Natural killer cell (primary cell): ENCODE results near the gene SV2B. TPM values are rescaled to one million over a fixed set of nuclear protein-coding genes. Genes with fewer than 3 reads are reported as not detected.

ENCODE experiments used
- ATAC-seq, 3 donors: fragments of 150-1000 bp in 2 of 3; fragments of 200-7000 bp in 1 of 3; cut with Tn5 transposase; 1 replicate in 1 of 3; 2 replicates in 2 of 3; pipeline ENCODE4 v1.10.0; 2021; ENCODE audit warnings: mild to moderate bottlenecking in 2 of 3, moderate library complexity in 2 of 3
- DNase-seq, 2 donors: peaks; one replicate each; pipeline versions ENCODE4 v3.0.0 to v3.0.0-alpha.2; 2013 to 2021; ENCODE audit warnings: mixed read lengths in 1 of 2
- H3K27ac ChIP-seq: one replicate; pipeline ENCODE4 v1.5.1; 2013; ENCODE audit warnings: mild to moderate bottlenecking, low read length
- H3K27me3 ChIP-seq: one replicate; pipeline ENCODE4 v1.6.1; 2013; ENCODE audit warnings: low read length; ENCODE audit not compliant: control insufficient read depth, insufficient read depth
- H3K36me3 ChIP-seq: one replicate; pipeline ENCODE4 v1.6.1; 2013; ENCODE audit warnings: low read length; ENCODE audit not compliant: control insufficient read depth, insufficient read depth
- H3K4me1 ChIP-seq: one replicate; pipeline ENCODE4 v1.6.1; 2013; ENCODE audit warnings: low read length; ENCODE audit not compliant: control insufficient read depth, insufficient read depth
- H3K4me3 ChIP-seq: one replicate; pipeline ENCODE4 v1.5.1; 2013; ENCODE audit warnings: low read length
- H3K9me3 ChIP-seq: one replicate; pipeline ENCODE4 v1.6.1; 2013; ENCODE audit warnings: low read length; ENCODE audit not compliant: control insufficient read depth, insufficient read depth
- H3K27ac Mint-ChIP-seq, 2 donors: one replicate each; pipeline ENCODE4 v1.8.0; 2022; ENCODE audit warnings: mild to moderate bottlenecking in 2 of 2, mixed read lengths in 2 of 2, moderate library complexity in 1 of 2
- H3K27me3 Mint-ChIP-seq, 2 donors: one replicate each; pipeline ENCODE4 v1.8.0; 2022; ENCODE audit warnings: low read depth in 2 of 2, mixed read lengths in 2 of 2
- H3K36me3 Mint-ChIP-seq: one replicate; pipeline ENCODE4 v1.8.0; 2022; ENCODE audit warnings: mixed read lengths
- H3K4me1 Mint-ChIP-seq, 2 donors: one replicate each; pipeline ENCODE4 v1.8.0; 2022; ENCODE audit warnings: mixed read lengths in 2 of 2
- H3K4me3 Mint-ChIP-seq: one replicate; pipeline ENCODE4 v1.8.0; 2022; ENCODE audit warnings: mild to moderate bottlenecking, moderate library complexity, mixed read lengths
- H3K9me3 Mint-ChIP-seq, 2 donors: one replicate each; pipeline ENCODE4 v1.8.0; 2022; ENCODE audit warnings: mixed read lengths in 2 of 2
- CTCF ChIP-seq: fragments of 200-600 bp; IDR thresholded peaks from one replicate; pipeline ENCODE4 v1.8.0; 2022; ENCODE audit warnings: antibody characterized with exemption
- WGBS: methylation state at CpG from one replicate; pipeline ENCODE4 v1.1.7; 2013; ENCODE audit warnings: missing lambda C conversion rate; ENCODE audit not compliant: insufficient coverage; 5-methylcytosine and 5-hydroxymethylcytosine counted together
- intact Hi-C: fragments of 100-400 bp; cut with micrococcal nuclease; formaldehyde crosslinking; loops from one replicate; pipeline ENCODE4 v1.14.2; 2022
- total RNA-seq, 4 donors: library from RNA; stranded (reverse); fragments of 120-200 nt in 1 of 4; gene quantifications; one replicate each; pipeline versions ENCODE4 v1.2.3 to v1.2.4, GENCODE V29; 2013 to 2022

SV2B gene
- total RNA-seq, 3 donors from 2014 or later (not counting 1 experiment from before 2014, with no cell fraction given): not detected

- H3K36me3 ChIP-seq: no peaks in the 10 kb centered on the region
- no peak overlapping the region for H3K27ac Mint-ChIP-seq
- H3K27me3 ChIP-seq: no peaks in the 10 kb centered on the region
- no peaks in the 10 kb centered on the region for H3K4me1 ChIP-seq
- H3K4me1 Mint-ChIP-seq: no peaks in the 10 kb centered on the region
- no peaks in the 10 kb centered on the region for H3K9me3 ChIP-seq
- intact Hi-C loops: no loop called here
- 93% methylated on average over 6 of the region's 6 CpGs for WGBS
- peaks cover 29 to 32% of the 10 kb centered on the region in 2 donors for H3K27me3 Mint-ChIP-seq
- no peaks in the 10 kb centered on the region for H3K36me3 Mint-ChIP-seq
- no peak overlapping the region for H3K4me3 Mint-ChIP-seq
- H3K9me3 Mint-ChIP-seq: no peaks in the 10 kb centered on the region
- H3K27ac ChIP-seq: no peak overlapping the region
- H3K4me3 ChIP-seq: no peak overlapping the region
- DNase-seq: no peak
- ATAC-seq: no peak
- TF ChIP-seq CTCF: no peak
These were observed 131.6 kb downstream of the SV2B start for GRCh38 chr15:91231703-91232102.

- H3K27ac Mint-ChIP-seq: no peak overlapping the region
- no peak overlapping the region for H3K4me3 Mint-ChIP-seq
- H3K27ac ChIP-seq: no peak overlapping the region
- H3K4me1 ChIP-seq: no peaks in the 10 kb centered on the region
- H3K36me3 Mint-ChIP-seq: no peaks in the 10 kb centered on the region
- intact Hi-C loops: no loop called here
- peaks cover 25 to 26% of the 10 kb centered on the region in 2 donors for H3K27me3 Mint-ChIP-seq
- no peaks in the 10 kb centered on the region for H3K36me3 ChIP-seq
- no peak for ATAC-seq
- H3K9me3 Mint-ChIP-seq: no peaks in the 10 kb centered on the region
- TF ChIP-seq CTCF: no peak
- H3K9me3 ChIP-seq: no peaks in the 10 kb centered on the region
- no peak overlapping the region for H3K4me3 ChIP-seq
- no peak for DNase-seq
- no peaks in the 10 kb centered on the region for H3K4me1 Mint-ChIP-seq
- no peaks in the 10 kb centered on the region for H3K27me3 ChIP-seq
- 70% methylated on average over 2 of the region's 2 CpGs for WGBS
These were observed 134.7 kb downstream of the SV2B start for GRCh38 chr15:91234759-91235158.

- Mint-ChIP-seq H3K4me3 (no peak overlapping the region), H3K27me3 (peaks cover 25 to 26% of the 10 kb centered on the region in 2 donors), H3K27ac (no peak overlapping the region), H3K36me3 (no peaks in the 10 kb centered on the region), H3K4me1 (no peaks in the 10 kb centered on the region), H3K9me3 (no peaks in the 10 kb centered on the region)
- Histone ChIP-seq H3K4me1 (no peaks in the 10 kb centered on the region), H3K4me3 (no peak overlapping the region), H3K27ac (no peak overlapping the region), H3K27me3 (no peaks in the 10 kb centered on the region), H3K36me3 (no peaks in the 10 kb centered on the region), H3K9me3 (no peaks in the 10 kb centered on the region)
- ATAC-seq (no peak), DNase-seq (no peak)
- TF ChIP-seq CTCF: no peak
- intact Hi-C loops: no loop called here
- WGBS: 92% methylated on average over 3 of the region's 3 CpGs
These were observed 135.3 kb downstream of the SV2B start for GRCh38 chr15:91235376-91235775.

- Mint-ChIP-seq H3K4me3 (no peak overlapping the region), H3K9me3 (no peaks in the 10 kb centered on the region), H3K27ac (no peak overlapping the region), H3K4me1 (no peaks in the 10 kb centered on the region), H3K36me3 (no peaks in the 10 kb centered on the region), H3K27me3 (peaks cover 20 to 26% of the 10 kb centered on the region in 2 donors)
- Histone ChIP-seq H3K4me3 (no peak overlapping the region), H3K4me1 (no peaks in the 10 kb centered on the region), H3K36me3 (no peaks in the 10 kb centered on the region), H3K9me3 (no peaks in the 10 kb centered on the region), H3K27ac (no peak overlapping the region), H3K27me3 (no peaks in the 10 kb centered on the region)
- ATAC-seq (no peak), DNase-seq (no peak)
- no peak for TF ChIP-seq CTCF
- WGBS: 79% methylated on average over 5 of the region's 5 CpGs
- intact Hi-C loops: no loop called here
These were observed 137.4 kb downstream of the SV2B start for GRCh38 chr15:91237445-91237844.
